GM12872 (cell line): ENCODE measurements around the gene TEKT2.

Experiments
- CTCF ChIP-seq: IDR thresholded peaks from 3 replicates; pipeline ENCODE4 v1.5.1; 2011; ENCODE audit warnings: low read depth, mild to moderate bottlenecking, low read length, moderate library complexity; ENCODE audit not compliant: insufficient read depth

TEKT2 gene

GRCh38 chr1:36088265-36088576 lies 4.3 kb downstream of the TEKT2 start:
- TF ChIP-seq CTCF, result no peak

GRCh38 chr1:36088577-36089392 lies 4.9 kb downstream of the TEKT2 start, which contains the start of gene ADPRS:
Gene ADPRS, plus strand, starts transcription at chr1:36088892. Its CDS starts 13 bp downstream, at chr1:36088905.
- peak; percentile 99 for TF ChIP-seq CTCF

DNA sequence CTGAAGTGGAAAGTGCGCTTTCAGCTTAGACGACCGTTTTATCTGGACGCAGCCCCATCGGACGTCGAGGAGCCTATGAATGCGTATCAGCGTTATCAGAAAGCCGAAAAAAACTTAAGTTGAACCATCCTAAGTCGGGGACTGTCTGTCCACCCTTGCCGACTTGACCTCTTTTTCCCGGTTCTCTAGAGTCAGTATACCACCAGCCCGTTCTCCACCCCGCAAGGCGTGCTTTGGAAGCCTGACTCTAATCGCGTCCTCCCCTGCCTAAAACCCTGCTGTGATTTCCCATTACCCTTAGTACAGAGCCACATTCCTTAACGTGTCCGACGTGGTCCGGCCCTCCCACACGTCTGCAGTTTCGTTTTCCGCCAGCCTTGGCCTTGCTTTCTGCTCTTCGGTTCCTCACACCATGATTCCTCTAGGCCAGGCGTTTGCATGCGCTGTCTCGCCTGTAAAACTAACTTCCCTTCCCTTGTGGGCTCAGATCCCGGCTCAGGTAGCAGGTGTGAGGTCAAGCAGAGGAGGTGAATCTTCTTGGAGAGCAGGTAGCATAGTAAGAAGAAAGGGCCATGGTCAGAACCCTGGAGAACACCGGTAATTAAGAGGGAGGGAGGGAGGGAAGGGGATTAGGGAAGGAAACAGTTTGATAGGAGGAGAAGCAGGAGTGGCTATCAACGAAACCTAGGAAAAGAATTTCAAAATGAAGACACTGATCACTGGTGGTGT lies 5.7 kb downstream of the TEKT2 start:
- TF ChIP-seq CTCF, result no peak

DNA sequence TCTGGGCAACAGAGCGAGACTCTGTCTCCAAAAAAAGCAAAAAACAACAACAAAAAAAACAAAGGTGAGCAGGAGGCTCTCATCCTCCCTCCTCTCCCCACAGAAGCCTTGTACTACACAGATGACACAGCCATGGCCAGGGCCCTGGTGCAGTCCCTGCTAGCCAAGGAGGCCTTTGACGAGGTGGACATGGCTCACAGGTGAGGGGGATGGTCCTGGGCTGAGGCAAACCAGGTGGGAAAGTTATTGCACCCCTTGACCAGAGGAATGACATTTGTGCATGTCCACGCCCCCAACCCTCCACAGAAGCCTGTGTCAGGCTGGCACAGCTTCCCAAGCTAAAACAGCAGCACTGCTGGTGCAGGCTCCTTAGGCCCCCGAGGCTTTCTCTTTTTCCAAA lies 7.2 kb downstream of the TEKT2 start:
- no peak for TF ChIP-seq CTCF

DNA sequence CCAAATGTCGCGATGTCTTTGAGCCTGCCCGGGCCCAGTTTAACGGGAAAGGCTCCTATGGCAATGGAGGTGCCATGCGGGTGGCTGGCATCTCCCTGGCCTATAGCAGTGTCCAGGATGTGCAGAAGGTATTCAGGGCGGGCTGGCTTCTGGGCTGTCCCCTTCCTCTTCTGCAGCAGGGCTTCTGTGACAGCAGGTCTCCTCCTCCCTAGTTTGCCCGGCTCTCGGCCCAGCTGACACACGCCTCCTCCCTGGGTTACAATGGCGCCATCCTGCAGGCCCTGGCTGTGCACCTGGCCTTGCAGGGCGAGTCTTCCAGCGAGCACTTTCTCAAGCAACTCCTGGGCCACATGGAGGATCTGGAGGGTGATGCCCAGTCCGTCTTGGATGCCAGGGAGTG lies 7.8 kb downstream of the TEKT2 start:
- no peak for TF ChIP-seq CTCF

DNA sequence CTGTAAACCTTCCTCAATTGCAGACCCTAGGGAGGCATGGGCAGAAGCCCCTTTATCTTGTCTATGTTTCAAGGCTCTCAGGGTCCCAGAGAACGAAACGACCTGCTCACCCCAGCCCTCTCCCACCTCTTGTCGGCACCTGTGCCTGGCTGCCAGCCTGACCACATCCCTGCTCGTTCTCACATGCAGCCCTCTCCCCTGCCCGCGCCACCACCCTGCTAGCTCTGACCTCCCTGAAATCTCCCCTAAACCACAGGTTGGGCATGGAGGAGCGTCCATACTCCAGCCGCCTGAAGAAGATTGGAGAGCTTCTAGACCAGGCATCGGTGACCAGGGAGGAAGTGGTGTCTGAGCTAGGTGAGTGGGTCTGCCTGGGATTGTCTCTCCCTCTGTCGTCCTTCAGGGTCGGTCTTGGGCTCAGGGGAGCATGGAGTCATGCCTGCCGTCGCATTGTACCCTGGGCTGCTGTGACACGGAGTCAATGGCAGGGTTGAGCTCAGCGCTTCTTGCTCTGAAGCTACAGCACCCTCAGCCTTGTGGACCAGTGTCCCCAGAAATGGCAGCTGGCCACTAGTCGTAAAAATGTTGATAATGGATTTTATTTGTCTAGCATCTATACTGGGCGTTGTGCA lies 8.4 kb downstream of the TEKT2 start:
- TF ChIP-seq CTCF, result no peak

DNA sequence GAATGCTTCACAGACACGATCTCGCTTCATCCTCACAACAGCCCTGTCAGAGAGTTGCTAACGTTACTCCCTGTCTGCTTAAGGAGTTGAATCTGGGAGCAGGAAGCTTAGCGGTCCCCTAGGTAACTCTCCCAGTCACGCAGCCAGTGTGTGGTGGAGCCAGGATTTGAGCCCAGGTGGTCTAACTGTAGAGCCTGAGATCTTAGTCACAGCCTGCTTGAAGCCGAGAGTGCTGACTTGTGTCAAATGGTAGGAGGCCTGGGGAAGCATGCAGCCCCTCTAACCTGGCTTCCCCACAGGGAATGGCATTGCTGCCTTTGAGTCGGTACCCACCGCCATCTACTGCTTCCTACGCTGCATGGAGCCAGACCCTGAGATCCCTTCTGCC lies 8.9 kb downstream of the TEKT2 start:
- no peak for TF ChIP-seq CTCF
